Uterus (tissue), 4 donors: ENCODE measurements around the gene CLGN. TPM values are rescaled to one million over a fixed set of nuclear protein-coding genes. Genes with fewer than 3 reads are reported as not detected.
"Not testable (repeated sequence)": the region's sequence is repeated elsewhere in the genome, so short reads cannot be mapped to it uniquely, and the experiment has no call there.

Source experiments
- DNase-seq, 2 donors: peaks; one replicate each; pipeline ENCODE4 v3.0.0-alpha.2; 2019 to 2020
- H3K27ac ChIP-seq, 2 donors: fragments of 200-600 bp; sonication (generic); 1 replicate in 1 of 2; 2 replicates in 1 of 2; pipeline ENCODE4 v1.5.1; 2016 to 2018
- H3K27me3 ChIP-seq, 2 donors: fragments of 200-600 bp; sonication (generic); one replicate each; pipeline ENCODE4 v1.5.1; 2018 to 2019; ENCODE audit warnings: control low read depth in 1 of 2
- H3K36me3 ChIP-seq, 2 donors: fragments of 200-600 bp; sonication (generic); one replicate each; pipeline ENCODE4 v1.5.1; 2019; ENCODE audit warnings: control low read depth in 1 of 2
- H3K4me1 ChIP-seq, 2 donors: fragments of 200-600 bp; sonication (generic); one replicate each; pipeline ENCODE4 v1.5.1; 2018 to 2019; ENCODE audit warnings: control low read depth in 1 of 2
- H3K4me3 ChIP-seq, 2 donors: fragments of 200-600 bp; sonication (generic); 1 replicate in 1 of 2; 2 replicates in 1 of 2; pipeline ENCODE4 v1.5.1; 2018 to 2019; ENCODE audit warnings: mild to moderate bottlenecking in 1 of 2
- H3K9me3 ChIP-seq, 2 donors: fragments of 200-600 bp; sonication (generic); one replicate each; pipeline ENCODE4 v1.5.1; 2019; ENCODE audit warnings: control low read depth in 1 of 2
- CTCF ChIP-seq, 4 experiments: fragments of 200-600 bp in 2 of 4; fragments of 450-650 bp in 2 of 4; sonication (generic) in 2 of 4; IDR thresholded peaks; one replicate each; pipeline ENCODE4 v1.5.1; 2016 to 2019; ENCODE audit warnings: antibody characterized with exemption in 4 of 4, mild to moderate bottlenecking in 2 of 4, moderate library complexity in 1 of 4
- POLR2A ChIP-seq, 2 donors: fragments of 450-650 bp; IDR thresholded peaks; one replicate each; pipeline ENCODE4 v1.6.1; 2016; ENCODE audit warnings: antibody characterized with exemption in 2 of 2, mild to moderate bottlenecking in 1 of 2, moderate library complexity in 1 of 2
- intact Hi-C: fragments of 100-400 bp; cut with DNase I; formaldehyde crosslinking; loops from one replicate; pipeline ENCODE4 v1.15.1; 2023; ENCODE audit warnings: low total_unique reads
- total RNA-seq, 4 donors: library from RNA; depleted of rRNA in 3 of 4; stranded (reverse); fragments of >200 nt in 3 of 4; gene quantifications; one replicate each; pipeline versions ENCODE4 v1.1.0 to v1.2.4, GENCODE V29; 2014 to 2023
- donor health status: DM: yes; HTN: yes; CAD: no.

CLGN gene
- total RNA-seq, 4 donors from 2014 or later = under 0.01 to 4.5 (median 3.2) TPM; not detected in 1

GRCh38 chr4:140439644-140440142 lies 12.2 kb upstream of the CLGN start:
- no peak overlapping the region for H3K4me3 ChIP-seq
- intact Hi-C loops = no loop called here
- H3K36me3 ChIP-seq = no peaks in the 10 kb centered on the region
- TF ChIP-seq POLR2A (IDR thresholded peaks at IDR 0.05) = no peak
- no peaks in the 10 kb centered on the region for H3K4me1 ChIP-seq
- no peaks in the 10 kb centered on the region for H3K9me3 ChIP-seq
- no peak overlapping the region for H3K27ac ChIP-seq
- no peak for DNase-seq
- no peaks in the 10 kb centered on the region for H3K27me3 ChIP-seq

- no peaks in the 10 kb centered on the region for H3K36me3 ChIP-seq
- H3K4me3 ChIP-seq = peak overlapping the region; percentile 37 to 53
- TF ChIP-seq POLR2A (IDR thresholded peaks at IDR 0.05) (no peak), CTCF (IDR thresholded peaks at IDR 0.05) (no peak)
- H3K27me3 ChIP-seq = no peaks in the 10 kb centered on the region
- H3K9me3 ChIP-seq = no peaks in the 10 kb centered on the region
- DNase-seq = no peak
- no peaks in the 10 kb centered on the region for H3K4me1 ChIP-seq
- intact Hi-C loops = no loop called here
- no peak overlapping the region for H3K27ac ChIP-seq
These were observed 547 bp upstream of the CLGN start for GRCh38 chr4:140427919-140428471.

GRCh38 chr4:140426610-140427105 lies 790 bp downstream of the CLGN start:
- peak overlapping the region; percentile 37 to 53 for H3K4me3 ChIP-seq
- H3K36me3 ChIP-seq = no peaks in the 10 kb centered on the region
- no peak for DNase-seq
- intact Hi-C loops = no loop called here
- peak overlapping the region in 1 of 2 donors; percentile 31 for H3K27ac ChIP-seq
- no peaks in the 10 kb centered on the region for H3K4me1 ChIP-seq
- TF ChIP-seq POLR2A (IDR thresholded peaks at IDR 0.05) = no peak
- no peak for TF ChIP-seq CTCF (IDR thresholded peaks at IDR 0.05)
- H3K27me3 ChIP-seq = no peaks in the 10 kb centered on the region
- no peaks in the 10 kb centered on the region for H3K9me3 ChIP-seq

GRCh38 chr4:140423106-140423505 lies 4.3 kb downstream of the CLGN start:
- intact Hi-C loops = no loop called here

GRCh38 chr4:140413130-140413969 lies 14.1 kb downstream of the CLGN start:
- H3K4me3 ChIP-seq, DNase-seq, H3K36me3 ChIP-seq, H3K27me3 ChIP-seq, H3K9me3 ChIP-seq, H3K27ac ChIP-seq, intact Hi-C loops, H3K4me1 ChIP-seq: not testable (repeated sequence)

More at GRCh38 chr4:140423106-140423505, 4.3 kb downstream of the CLGN start:
- H3K27me3 ChIP-seq = no peaks in the 10 kb centered on the region
- H3K4me1 ChIP-seq = no peaks in the 10 kb centered on the region
- no peak for DNase-seq
- no peaks in the 10 kb centered on the region for H3K36me3 ChIP-seq
- H3K4me3 ChIP-seq = no peak overlapping the region
- H3K9me3 ChIP-seq = no peaks in the 10 kb centered on the region
- H3K27ac ChIP-seq = no peak overlapping the region
- TF ChIP-seq POLR2A (IDR thresholded peaks at IDR 0.05) = no peak
- no peak for TF ChIP-seq CTCF (IDR thresholded peaks at IDR 0.05)

GRCh38 chr4:140408974-140409373 lies 18.5 kb downstream of the CLGN start:
- Histone ChIP-seq H3K27me3 (no peaks in the 10 kb centered on the region), H3K4me3 (no peak overlapping the region), H3K27ac (no peak overlapping the region), H3K9me3 (no peaks in the 10 kb centered on the region), H3K4me1 (no peaks in the 10 kb centered on the region), H3K36me3 (no peaks in the 10 kb centered on the region)
- TF ChIP-seq POLR2A (IDR thresholded peaks at IDR 0.05) (no peak), CTCF (IDR thresholded peaks at IDR 0.05) (no peak)
- intact Hi-C loops = no loop called here
- no peak for DNase-seq
